ENCODE measurements around the gene AUTS2. TPM values are rescaled to one million over a fixed set of nuclear protein-coding genes. Genes with fewer than 3 reads are reported as not detected.

Gene AUTS2
- total and polyA plus RNA-seq, 2 donors (not counting 1 experiment from before 2014, with no cell fraction given), result 0.60 to 9.1 TPM

DNA sequence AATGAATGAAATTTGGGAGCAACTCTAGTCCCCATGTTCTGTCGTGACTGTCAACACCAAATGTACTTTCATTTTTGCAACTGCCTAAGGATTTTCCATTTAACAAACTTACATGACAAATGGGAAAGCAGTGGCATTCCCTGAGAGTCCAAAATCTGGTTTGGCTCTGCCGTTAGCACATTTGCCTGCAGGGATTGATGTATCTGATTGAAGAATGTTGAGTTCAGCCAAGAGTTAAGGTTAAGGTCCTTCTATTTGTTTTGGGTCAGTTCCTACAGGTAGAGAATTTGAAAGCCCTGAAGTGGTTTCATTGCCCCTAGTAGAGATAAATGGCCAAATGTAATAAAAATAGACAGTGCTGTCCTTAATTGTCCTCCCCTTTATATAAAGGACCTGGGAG is 1127.2 kb downstream of the AUTS2 start:
- no peaks in the 10 kb centered on the region for H3K4me1 ChIP-seq (ENCODE audit: control insufficient read depth, extremely low read depth, insufficient read depth, low read length)
- TF ChIP-seq, protein P1, sequence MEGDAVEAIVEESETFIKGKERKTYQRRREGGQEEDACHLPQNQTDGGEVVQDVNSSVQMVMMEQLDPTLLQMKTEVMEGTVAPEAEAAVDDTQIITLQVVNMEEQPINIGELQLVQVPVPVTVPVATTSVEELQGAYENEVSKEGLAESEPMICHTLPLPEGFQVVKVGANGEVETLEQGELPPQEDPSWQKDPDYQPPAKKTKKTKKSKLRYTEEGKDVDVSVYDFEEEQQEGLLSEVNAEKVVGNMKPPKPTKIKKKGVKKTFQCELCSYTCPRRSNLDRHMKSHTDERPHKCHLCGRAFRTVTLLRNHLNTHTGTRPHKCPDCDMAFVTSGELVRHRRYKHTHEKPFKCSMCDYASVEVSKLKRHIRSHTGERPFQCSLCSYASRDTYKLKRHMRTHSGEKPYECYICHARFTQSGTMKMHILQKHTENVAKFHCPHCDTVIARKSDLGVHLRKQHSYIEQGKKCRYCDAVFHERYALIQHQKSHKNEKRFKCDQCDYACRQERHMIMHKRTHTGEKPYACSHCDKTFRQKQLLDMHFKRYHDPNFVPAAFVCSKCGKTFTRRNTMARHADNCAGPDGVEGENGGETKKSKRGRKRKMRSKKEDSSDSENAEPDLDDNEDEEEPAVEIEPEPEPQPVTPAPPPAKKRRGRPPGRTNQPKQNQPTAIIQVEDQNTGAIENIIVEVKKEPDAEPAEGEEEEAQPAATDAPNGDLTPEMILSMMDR (conservative IDR thresholded peaks at IDR 0.05 in 1 of 2, IDR thresholded peaks at IDR 0.05 in 1 of 2; ENCODE audit: low read depth in 1 of 2, low read length in 2 of 2), result no peak
- TF ChIP-seq EZH2 (IDR thresholded peaks at IDR 0.05; ENCODE audit: low read length, missing control alignments), result no peak
- DNase-seq (ENCODE audit: low read depth in 2 of 2), result no peak
- H3K4me2 ChIP-seq (ENCODE audit: extremely low read depth, insufficient read depth, low read length), result no peak overlapping the region
- no peaks in the 10 kb centered on the region for H3K36me3 ChIP-seq (ENCODE audit: control insufficient read depth, insufficient read depth, low read length)
- H3K27ac ChIP-seq (ENCODE audit: insufficient read depth, low read length), result no peak overlapping the region
- no peak overlapping the region for H3K4me3 ChIP-seq (replicated peaks in 1 of 4; ENCODE audit: control extremely low read depth in 1 of 4, insufficient read depth in 1 of 4, low read depth in 3 of 4, low read length in 4 of 4)
- no peaks in the 10 kb centered on the region for H3K9me3 ChIP-seq (ENCODE audit: control insufficient read depth, insufficient read depth, low read depth, low read length)
- no peaks in the 10 kb centered on the region for H3K79me2 ChIP-seq (ENCODE audit: control insufficient read depth, insufficient read depth, low read length)
- H4K20me1 ChIP-seq (ENCODE audit: control insufficient read depth, extremely low read depth, insufficient read depth, low read length), result no peaks in the 10 kb centered on the region
- H2AFZ ChIP-seq (ENCODE audit: low read length), result no peak overlapping the region
- H3K27me3 ChIP-seq (ENCODE audit: control insufficient read depth, insufficient read depth, low read length), result no peaks in the 10 kb centered on the region
- H3K9ac ChIP-seq (ENCODE audit: insufficient read depth, low read length), result no peak overlapping the region

DNA sequence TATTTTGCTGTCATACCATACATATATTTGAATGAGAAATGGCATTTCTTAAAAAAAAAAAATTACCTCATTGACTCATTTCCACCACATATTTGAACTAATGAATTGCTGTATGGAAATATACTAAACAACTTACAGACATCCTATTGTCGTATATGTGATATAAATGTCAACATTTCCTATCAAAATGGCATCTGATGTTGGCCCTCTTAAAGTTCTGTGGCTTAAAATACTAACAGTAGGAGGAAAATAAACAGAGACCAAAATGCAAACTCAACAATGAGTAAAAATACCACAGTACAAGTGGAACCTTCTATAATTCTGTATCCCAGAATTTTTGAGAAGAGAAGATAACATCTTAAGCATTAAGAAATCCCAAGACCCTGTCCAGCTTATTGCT is 1128.0 kb downstream of the AUTS2 start:
- no peaks in the 10 kb centered on the region for H3K4me1 ChIP-seq (ENCODE audit: control insufficient read depth, extremely low read depth, insufficient read depth, low read length)
- H3K36me3 ChIP-seq (ENCODE audit: control insufficient read depth, insufficient read depth, low read length), result no peaks in the 10 kb centered on the region
- no peak overlapping the region for H3K4me2 ChIP-seq (ENCODE audit: extremely low read depth, insufficient read depth, low read length)
- no peak overlapping the region for H2AFZ ChIP-seq (ENCODE audit: low read length)
- H3K4me3 ChIP-seq (replicated peaks in 1 of 4; ENCODE audit: control extremely low read depth in 1 of 4, insufficient read depth in 1 of 4, low read depth in 3 of 4, low read length in 4 of 4), result no peak overlapping the region
- no peaks in the 10 kb centered on the region for H3K9me3 ChIP-seq (ENCODE audit: control insufficient read depth, insufficient read depth, low read depth, low read length)
- no peaks in the 10 kb centered on the region for H4K20me1 ChIP-seq (ENCODE audit: control insufficient read depth, extremely low read depth, insufficient read depth, low read length)
- no peak for DNase-seq (ENCODE audit: low read depth in 2 of 2)
- H3K79me2 ChIP-seq (ENCODE audit: control insufficient read depth, insufficient read depth, low read length), result no peaks in the 10 kb centered on the region
- no peak overlapping the region for H3K27ac ChIP-seq (ENCODE audit: insufficient read depth, low read length)
- no peak overlapping the region for H3K9ac ChIP-seq (ENCODE audit: insufficient read depth, low read length)
- no peaks in the 10 kb centered on the region for H3K27me3 ChIP-seq (ENCODE audit: control insufficient read depth, insufficient read depth, low read length)
- TF ChIP-seq, protein P1 (conservative IDR thresholded peaks at IDR 0.05 in 1 of 2, IDR thresholded peaks at IDR 0.05 in 1 of 2; ENCODE audit: low read depth in 1 of 2, low read length in 2 of 2), result no peak
- TF ChIP-seq EZH2 (IDR thresholded peaks at IDR 0.05; ENCODE audit: low read length, missing control alignments), result no peak

DNA sequence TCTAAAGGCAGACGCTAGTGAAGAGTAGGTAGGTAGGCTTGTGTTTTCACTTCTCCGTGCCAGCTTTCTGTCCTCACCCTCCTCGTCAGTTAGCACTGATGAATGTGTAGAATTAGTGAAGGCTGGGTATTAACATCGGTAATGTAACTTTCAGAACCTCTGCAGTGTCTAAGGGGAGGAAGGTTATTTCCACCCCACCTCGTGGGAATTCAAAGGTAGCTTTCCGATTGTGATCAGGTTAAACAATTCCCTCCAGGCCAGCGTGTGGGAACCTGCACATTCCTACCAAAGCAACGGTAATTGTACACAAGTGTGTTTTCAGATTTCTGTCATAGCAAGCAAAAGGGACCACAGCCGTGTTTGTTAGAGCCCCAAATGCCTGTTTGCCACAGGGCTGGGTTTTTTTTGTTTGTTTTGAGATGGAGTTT is 1128.7 kb downstream of the AUTS2 start:
- DNase-seq (ENCODE audit: low read depth in 2 of 2), result no peak
- Histone ChIP-seq H2AFZ (ENCODE audit: low read length) (no peak overlapping the region), H3K4me1 (ENCODE audit: control insufficient read depth, extremely low read depth, insufficient read depth, low read length) (no peaks in the 10 kb centered on the region), H3K27me3 (ENCODE audit: control insufficient read depth, insufficient read depth, low read length) (no peaks in the 10 kb centered on the region), H3K9me3 (ENCODE audit: control insufficient read depth, insufficient read depth, low read depth, low read length) (no peaks in the 10 kb centered on the region), H3K27ac (ENCODE audit: insufficient read depth, low read length) (no peak overlapping the region), H3K36me3 (ENCODE audit: control insufficient read depth, insufficient read depth, low read length) (no peaks in the 10 kb centered on the region), H3K9ac (ENCODE audit: insufficient read depth, low read length) (no peak overlapping the region), H3K79me2 (ENCODE audit: control insufficient read depth, insufficient read depth, low read length) (no peaks in the 10 kb centered on the region), H3K4me2 (ENCODE audit: extremely low read depth, insufficient read depth, low read length) (no peak overlapping the region), H4K20me1 (ENCODE audit: control insufficient read depth, extremely low read depth, insufficient read depth, low read length) (no peaks in the 10 kb centered on the region), H3K4me3 (replicated peaks in 1 of 4; ENCODE audit: control extremely low read depth in 1 of 4, insufficient read depth in 1 of 4, low read depth in 3 of 4, low read length in 4 of 4) (no peak overlapping the region)
- TF ChIP-seq EZH2 (IDR thresholded peaks at IDR 0.05; ENCODE audit: low read length, missing control alignments), result no peak
- TF ChIP-seq, protein P1 (conservative IDR thresholded peaks at IDR 0.05 in 1 of 2, IDR thresholded peaks at IDR 0.05 in 1 of 2; ENCODE audit: low read depth in 1 of 2, low read length in 2 of 2), result no peak
